B cell (primary cell): ENCODE measurements around the gene NOS3. TPM values are rescaled to one million over a fixed set of nuclear protein-coding genes. Genes with fewer than 3 reads are reported as not detected.
"Not testable (repeated sequence)": the region's sequence is repeated elsewhere in the genome, so short reads cannot be mapped to it uniquely, and the experiment has no call there.

Experiments
- ATAC-seq: fragments of 200-7000 bp; cut with Tn5 transposase; one replicate; pipeline ENCODE4 v1.10.0; 2021; ENCODE audit warnings: low read depth, mild to moderate bottlenecking, moderate number of reproducible peaks, moderate library complexity
- CTCF ChIA-PET: fragments of 350-600 bp; sonication (Branson Sonifier 250); formaldehyde crosslinking; loops from one replicate; lab custom pipeline; 2021; ENCODE audit warnings: antibody characterized with exemption, inconsistent platforms; lab: Charles Lee
- POLR2A ChIA-PET: fragments of 350-600 bp; sonication (Branson Sonifier 250); formaldehyde crosslinking; loops from one replicate; lab custom pipeline; 2021; ENCODE audit warnings: antibody characterized with exemption; lab: Charles Lee
- DNase-seq: peaks from one replicate; pipeline ENCODE4 v3.0.0; 2013
- H2AFZ ChIP-seq: 2 replicates; pipeline ENCODE4 v1.6.1; 2012; ENCODE audit warnings: mild to moderate bottlenecking, low read depth, low read length; ENCODE audit not compliant: insufficient read depth, poor library complexity, severe bottlenecking
- H3K27ac ChIP-seq, 2 donors: 1 replicate in 1 of 2; 2 replicates in 1 of 2; pipeline ENCODE4 v1.5.1; 2012 to 2013; ENCODE audit warnings: low read length in 2 of 2, mild to moderate bottlenecking in 2 of 2, moderate library complexity in 1 of 2
- H3K27me3 ChIP-seq, 4 experiments: fragments of 200-600 bp in 1 of 4; sonication (generic) in 1 of 4; replicated peaks in 1 of 4; 1 replicate in 2 of 4; 2 replicates in 2 of 4; pipeline versions ENCODE4 v1.6.1 to v1.7.0; 2013 to 2016; ENCODE audit warnings: low read length in 3 of 4, mild to moderate bottlenecking in 2 of 4, mixed read lengths in 1 of 4, moderate library complexity in 1 of 4; ENCODE audit not compliant: insufficient read depth in 4 of 4, control insufficient read depth in 3 of 4; ENCODE audit errors: control extremely low read depth in 1 of 4
- H3K36me3 ChIP-seq, 2 experiments: replicated peaks in 1 of 2; 1 replicate in 1 of 2; 2 replicates in 1 of 2; pipeline versions ENCODE4 v1.6.1 to v1.7.1; 2013; ENCODE audit warnings: low read length in 1 of 2; ENCODE audit not compliant: insufficient read depth in 2 of 2, control insufficient read depth in 1 of 2; ENCODE audit errors: control extremely low read depth in 1 of 2, extremely low read depth in 1 of 2
- H3K4me1 ChIP-seq, 2 donors: fragments of 200-600 bp in 1 of 2; sonication (generic) in 1 of 2; 1 replicate in 1 of 2; 2 replicates in 1 of 2; pipeline versions ENCODE4 v1.5.1 to v1.6.1; 2013 to 2017; ENCODE audit warnings: low read length in 2 of 2; ENCODE audit not compliant: control insufficient read depth in 2 of 2, insufficient read depth in 2 of 2
- H3K4me2 ChIP-seq: replicated peaks from 2 replicates; pipeline ENCODE3; 2012; ENCODE audit warnings: mild to moderate bottlenecking, low read depth, low read length; ENCODE audit not compliant: poor library complexity, severe bottlenecking
- H3K4me3 ChIP-seq, 5 experiments: fragments of 200-600 bp in 1 of 5; sonication (generic) in 1 of 5; 1 replicate in 3 of 5; 2 replicates in 2 of 5; pipeline versions ENCODE4 v1.5.1 to v1.7.0; 2011 to 2016; ENCODE audit warnings: low read length in 4 of 5, mild to moderate bottlenecking in 4 of 5, low read depth in 2 of 5, control low read depth in 1 of 5, moderate library complexity in 1 of 5; ENCODE audit not compliant: insufficient read depth in 1 of 5; ENCODE audit errors: control extremely low read depth in 1 of 5, extremely low read depth in 1 of 5
- H3K79me2 ChIP-seq: fragments of 200-600 bp; sonication (generic); one replicate; pipeline ENCODE4 v1.6.0; 2016; ENCODE audit warnings: low read length; ENCODE audit not compliant: control insufficient read depth, insufficient read depth
- H3K9ac ChIP-seq: fragments of 200-600 bp; sonication (generic); 2 replicates; pipeline ENCODE4 v1.6.1; 2017; ENCODE audit warnings: mild to moderate bottlenecking, low read length, moderate library complexity
- H3K9me3 ChIP-seq, 3 donors: one replicate each; pipeline versions ENCODE4 v1.6.1 to v1.7.1; 2013; ENCODE audit warnings: low read length in 2 of 3; ENCODE audit not compliant: control insufficient read depth in 2 of 3, insufficient read depth in 1 of 3; ENCODE audit errors: control extremely low read depth in 1 of 3
- H4K20me1 ChIP-seq: 2 replicates; pipeline ENCODE4 v1.6.0; 2012; ENCODE audit warnings: mild to moderate bottlenecking, low read length; ENCODE audit not compliant: insufficient read depth, control insufficient read depth, poor library complexity, severe bottlenecking
- H3K27ac Mint-ChIP-seq: one replicate; pipeline ENCODE4 v1.8.0; 2021; ENCODE audit warnings: mixed read lengths
- H3K27me3 Mint-ChIP-seq: one replicate; pipeline ENCODE4 v1.8.0; 2021; ENCODE audit warnings: mixed read lengths
- H3K4me1 Mint-ChIP-seq: one replicate; pipeline ENCODE4 v1.8.0; 2021; ENCODE audit warnings: mixed read lengths
- H3K4me3 Mint-ChIP-seq: one replicate; pipeline ENCODE4 v1.8.0; 2021; ENCODE audit warnings: mixed read lengths
- H3K9me3 Mint-ChIP-seq: one replicate; pipeline ENCODE4 v1.8.0; 2022; ENCODE audit warnings: mixed read lengths; ENCODE audit not compliant: insufficient read depth
- EZH2 ChIP-seq: IDR thresholded peaks from 2 replicates; pipeline ENCODE4 v1.6.1; 2012; ENCODE audit warnings: borderline replicate concordance, low read depth, mild to moderate bottlenecking, moderate library complexity, low read length; ENCODE audit not compliant: insufficient read depth, poor library complexity, severe bottlenecking
- WGBS: methylation state at CpG from one replicate; pipeline ENCODE4 v1.1.5; 2013; ENCODE audit warnings: missing lambda C conversion rate; ENCODE audit not compliant: insufficient coverage; 5-methylcytosine and 5-hydroxymethylcytosine counted together
- intact Hi-C: fragments of 100-400 bp; cut with micrococcal nuclease; formaldehyde crosslinking; loops from one replicate; pipeline ENCODE4 v1.10.0; 2022
- polyA plus RNA-seq: library from polyadenylated mRNA; depleted of rRNA; stranded (reverse); fragments of >200 nt; gene quantifications from 2 replicates; pipeline ENCODE4 v1.2.3, GENCODE V29; 2012
- total RNA-seq, 2 donors: library from RNA; stranded (reverse); fragments of 120-200 nt in 1 of 2; gene quantifications; 1 replicate in 1 of 2; 2 replicates in 1 of 2; pipeline versions ENCODE4 v1.2.3 to v1.2.4, GENCODE V29; 2013 to 2022
- TF ChIP-seq, protein P1 (sequence below): fragments of 200-600 bp; IDR thresholded peaks from one replicate; pipeline ENCODE4 v1.8.0; 2022; ENCODE audit warnings: antibody characterized with exemption, mild to moderate bottlenecking

NOS3 gene
- total and polyA plus RNA-seq, 2 donors (not counting 1 experiment from before 2014, with no cell fraction given) = 0.39 to 0.54 TPM

DNA sequence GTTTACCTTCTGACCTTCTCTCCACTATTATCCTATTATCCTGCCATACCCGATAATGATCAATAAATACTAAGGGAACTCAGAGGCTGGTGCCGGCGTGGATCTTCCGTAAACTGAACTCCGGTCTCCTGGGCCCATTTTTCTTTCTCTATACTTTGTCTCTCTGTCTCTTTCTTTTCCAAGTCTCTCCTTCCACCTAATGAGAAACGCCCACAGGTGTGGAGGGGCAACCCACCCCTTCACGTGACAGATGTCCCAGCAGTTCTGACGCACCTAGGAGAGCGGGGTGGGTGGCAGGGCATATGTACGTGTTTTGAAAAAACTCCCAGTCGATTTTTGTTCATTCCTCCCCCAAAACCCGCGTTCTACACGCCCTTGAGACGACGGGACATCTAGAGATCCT is 36.9 kb downstream of the NOS3 start:
- Histone ChIP-seq H2AFZ (peak overlapping the region; percentile 75), H3K4me1 (peaks cover 11 to 17% of the 10 kb centered on the region in 2 donors), H3K27ac (peak overlapping the region; percentile 95 to 96), H3K4me2 (peak overlapping the region; percentile 82), H3K4me3 (peak overlapping the region; percentile 54 to 86 (median 78)), H3K9ac (peak overlapping the region; percentile 76), H3K79me2 (peaks cover 14% of the 10 kb centered on the region), H3K27me3 (peaks cover 0 to 26% (median 7%) of the 10 kb centered on the region in 4 experiments)
- DNase-seq, H3K9me3 Mint-ChIP-seq, H3K36me3 ChIP-seq, H3K9me3 ChIP-seq, H4K20me1 ChIP-seq: not testable (repeated sequence)
- Mint-ChIP-seq H3K27ac (peak overlapping the region; percentile 99), H3K4me1 (peaks cover 23% of the 10 kb centered on the region), H3K4me3 (peak overlapping the region; percentile 97), H3K27me3 (peaks cover 13% of the 10 kb centered on the region)
- ChIA-PET POLR2A (interaction anchor here (0.5 to 1.5 kb wide), 6 partner anchors 10 to 220 kb away, joined by 3 to 12 read pairs (median 6); partner anchors contain the start of gene FASTK), CTCF (interaction anchor here (0.8 to 2.8 kb wide), 7 partner anchors 9 to 57 kb away, joined by 3 to 25 read pairs (median 3); partner anchors contain the start of gene TMUB1)
- intact Hi-C loops = loop anchor here (1.0 to 10.0 kb wide), 10 partner anchors 9 to 1255 kb away; partner anchors contain the start of genes ABCF2, CHPF2, REPIN1 and TMUB1
- peak; percentile 5 for ATAC-seq
- 12% methylated on average over 15 of the region's 16 CpGs for WGBS

DNA sequence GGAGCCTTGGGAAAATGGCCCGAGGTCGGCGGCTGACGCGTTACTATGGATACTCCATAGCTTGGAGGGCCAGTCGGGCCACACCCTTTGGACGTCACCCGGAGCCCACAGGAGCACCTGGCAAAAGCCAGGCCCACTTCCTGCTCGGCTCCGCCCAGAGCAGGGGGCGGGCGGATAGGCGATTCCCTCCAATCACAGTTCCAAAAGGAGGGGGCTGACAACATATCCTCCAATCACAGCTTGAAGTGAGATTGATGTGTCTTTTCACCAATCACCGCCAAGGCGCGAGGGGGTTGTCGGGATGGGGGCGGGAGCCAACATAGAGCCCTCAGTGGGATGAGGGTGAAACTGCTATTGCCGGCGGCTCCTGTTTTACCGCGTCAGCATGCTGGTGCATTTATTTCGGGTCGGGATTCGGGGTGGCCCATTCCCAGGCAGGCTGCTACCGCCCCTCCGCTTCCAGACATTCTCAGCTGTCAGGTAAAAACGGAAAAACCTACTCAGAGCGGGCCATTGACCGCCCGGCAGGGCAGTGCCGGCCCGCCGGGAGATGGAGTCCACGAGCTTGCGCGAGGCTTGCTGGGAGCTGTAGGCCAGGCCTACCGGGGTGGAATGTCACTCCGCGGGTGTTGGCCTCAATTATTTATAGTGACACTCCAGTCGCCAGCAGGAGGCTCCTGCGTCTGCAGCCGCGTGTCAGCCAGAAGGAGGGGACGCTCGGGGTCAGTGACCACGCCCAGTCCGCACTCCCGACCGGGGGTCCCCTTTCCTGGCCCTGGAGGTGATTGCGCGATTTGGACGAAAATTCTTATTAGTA is 37.5 kb downstream of the NOS3 start, which contains the start of gene ABCB8:
TSS of gene ABCB8 (plus strand) at position 320 of the 817 bp plus-strand sequence. CDS start at position 386, 66 bp downstream.
- intact Hi-C loops = loop anchor here (1.0 to 10.0 kb wide), 10 partner anchors 10 to 1256 kb away; partner anchors contain the start of genes ABCF2, CHPF2, REPIN1 and TMUB1
- H3K9ac ChIP-seq = peak within 1 kb of the TSS; percentile 76
- Mint-ChIP-seq H3K4me1 (peaks cover 23% of the 10 kb centered on the region), H3K9me3 (no peaks in the 10 kb centered on the region), H3K27ac (peak within 1 kb of the TSS; percentile 99), H3K27me3 (peaks cover 7% of the 10 kb centered on the region), H3K4me3 (peak within 1 kb of the TSS; percentile 97)
- H3K9me3 ChIP-seq = no peaks in the 10 kb centered on the region
- H3K27me3 ChIP-seq = peaks cover 0 to 20% (median 7%) of the 10 kb centered on the region in 4 experiments
- under 1% methylated on average over 49 of the region's 53 CpGs for WGBS
- H3K4me1 ChIP-seq = peaks cover 11 to 17% of the 10 kb centered on the region in 2 donors
- peak within 1 kb of the TSS; percentile 82 for H3K4me2 ChIP-seq
- TF ChIP-seq, protein P1, sequence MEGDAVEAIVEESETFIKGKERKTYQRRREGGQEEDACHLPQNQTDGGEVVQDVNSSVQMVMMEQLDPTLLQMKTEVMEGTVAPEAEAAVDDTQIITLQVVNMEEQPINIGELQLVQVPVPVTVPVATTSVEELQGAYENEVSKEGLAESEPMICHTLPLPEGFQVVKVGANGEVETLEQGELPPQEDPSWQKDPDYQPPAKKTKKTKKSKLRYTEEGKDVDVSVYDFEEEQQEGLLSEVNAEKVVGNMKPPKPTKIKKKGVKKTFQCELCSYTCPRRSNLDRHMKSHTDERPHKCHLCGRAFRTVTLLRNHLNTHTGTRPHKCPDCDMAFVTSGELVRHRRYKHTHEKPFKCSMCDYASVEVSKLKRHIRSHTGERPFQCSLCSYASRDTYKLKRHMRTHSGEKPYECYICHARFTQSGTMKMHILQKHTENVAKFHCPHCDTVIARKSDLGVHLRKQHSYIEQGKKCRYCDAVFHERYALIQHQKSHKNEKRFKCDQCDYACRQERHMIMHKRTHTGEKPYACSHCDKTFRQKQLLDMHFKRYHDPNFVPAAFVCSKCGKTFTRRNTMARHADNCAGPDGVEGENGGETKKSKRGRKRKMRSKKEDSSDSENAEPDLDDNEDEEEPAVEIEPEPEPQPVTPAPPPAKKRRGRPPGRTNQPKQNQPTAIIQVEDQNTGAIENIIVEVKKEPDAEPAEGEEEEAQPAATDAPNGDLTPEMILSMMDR = peak; percentile 25
- TF ChIP-seq EZH2 = no peak
- POLR2A ChIA-PET = interaction anchor here (0.5 to 1.5 kb wide), 6 partner anchors 10 to 220 kb away, joined by 3 to 12 read pairs (median 6); partner anchors contain the start of gene FASTK
- peak; percentile 99 for DNase-seq
- peak within 1 kb of the TSS; percentile 75 for H2AFZ ChIP-seq
- no peaks in the 10 kb centered on the region for H4K20me1 ChIP-seq
- H3K36me3 ChIP-seq = no peaks in the 10 kb centered on the region
- peak; percentile 92 for ATAC-seq
- CTCF ChIA-PET = interaction anchor here (0.8 to 2.8 kb wide), 10 partner anchors 9 to 83 kb away, joined by 3 to 25 read pairs (median 3); partner anchors contain the start of gene TMUB1
- peak within 1 kb of the TSS; percentile 95 to 96 for H3K27ac ChIP-seq
- H3K79me2 ChIP-seq = peaks cover 14% of the 10 kb centered on the region
- peak within 1 kb of the TSS; percentile 54 to 86 (median 78) for H3K4me3 ChIP-seq
